ENCODE measurements around the gene AKAP11. TPM values are rescaled to one million over a fixed set of nuclear protein-coding genes. Genes with fewer than 3 reads are reported as not detected.

Gene AKAP11
- total and polyA plus RNA-seq, 2 of the 4 experiments (the other 2 are of a cell fraction), result 8.0 to 19.7 TPM

GRCh38 chr13:42350141-42350540 lies 78.2 kb downstream of the AKAP11 start:
- H3K9me3 ChIP-seq (ENCODE audit: control insufficient read depth, insufficient read depth, low read length), result no peaks in the 10 kb centered on the region
- H4K91ac ChIP-seq (ENCODE audit: insufficient read depth, low read depth, low read length), result no peak overlapping the region
- peaks cover 7% of the 10 kb centered on the region for H3K27me3 ChIP-seq (ENCODE audit: control insufficient read depth, insufficient read depth, low read length)
- H2AK9ac ChIP-seq (replicated peaks; ENCODE audit: low read depth, low read length, poor library complexity), result no peak overlapping the region
- H3K4me3 ChIP-seq (ENCODE audit: insufficient read depth, low read depth, low read length), result no peak overlapping the region
- intact Hi-C loops (cut with micrococcal nuclease) (no loop called here), in situ Hi-C loops (cut with MboI; ENCODE audit: low sequenced_read_pairs) (no loop called here), dilution Hi-C loops (cut with HindIII; ENCODE audit: low sequenced_read_pairs, unreplicated experiment) (no loop called here)
- no peak overlapping the region for H2BK20ac ChIP-seq (ENCODE audit: low read depth, low read length)
- H3K4me1 ChIP-seq (ENCODE audit: control insufficient read depth, insufficient read depth, low read length), result no peaks in the 10 kb centered on the region
- H3K18ac ChIP-seq (ENCODE audit: low read depth, low read length), result no peak overlapping the region
- no peaks in the 10 kb centered on the region for H3K79me1 ChIP-seq (ENCODE audit: low read depth in 1 of 2, low read length in 2 of 2)
- no peak overlapping the region for H3K23ac ChIP-seq (ENCODE audit: low read depth, low read length)
- H2BK15ac ChIP-seq (ENCODE audit: low read depth, low read length), result no peak overlapping the region
- no peaks in the 10 kb centered on the region for H3K36me3 ChIP-seq (ENCODE audit: control insufficient read depth, insufficient read depth, low read length)
- ChIA-PET CTCF (no interaction called here), POLR2A (ENCODE audit: unreplicated experiment) (no interaction called here)
- BruUV-seq (replicated peaks), result no TSS peak
- no peak overlapping the region for H3K9ac ChIP-seq (ENCODE audit: low read depth, low read length)
- no peak overlapping the region for H2BK5ac ChIP-seq (ENCODE audit: low read depth, low read length, poor library complexity, severe bottlenecking)
- ATAC-seq (ENCODE audit: low read depth) (no peak), DNase-seq (no peak)
- H4K5ac ChIP-seq (ENCODE audit: low read depth, low read length), result no peak overlapping the region
- H3K56ac ChIP-seq (ENCODE audit: extremely low read depth, insufficient read depth, low read length), result no peak overlapping the region
- no peak overlapping the region for H3K27ac ChIP-seq (ENCODE audit: insufficient read depth, low read length)
- H3K9me1 ChIP-seq (ENCODE audit: insufficient read depth, low read length), result no peaks in the 10 kb centered on the region
- TF ChIP-seq MAZ (IDR thresholded peaks at IDR 0.05; ENCODE audit: borderline replicate concordance, low read depth, low read length) (no peak), SMC3 (IDR thresholded peaks at IDR 0.05; ENCODE audit: low read depth, low read length) (no peak), RAD21 (IDR thresholded peaks at IDR 0.05; ENCODE audit: low read length) (no peak), RCOR1 (IDR thresholded peaks at IDR 0.05; ENCODE audit: insufficient replicate concordance, low read length) (no peak), POLR2A (IDR thresholded peaks at IDR 0.05; ENCODE audit: low read depth, low read length) (no peak), FOS (IDR thresholded peaks at IDR 0.05; ENCODE audit: low read depth, low read length) (no peak), MAFK (IDR thresholded peaks at IDR 0.05; ENCODE audit: low read depth, low read length) (no peak), CTCF (conservative IDR thresholded peaks at IDR 0.05; ENCODE audit: low read depth, low read length) (no peak)
- no peak overlapping the region for H4K8ac ChIP-seq (ENCODE audit: low read depth in 2 of 2, low read length in 2 of 2)
- no peak overlapping the region for H3K14ac ChIP-seq (replicated peaks; ENCODE audit: low read depth, low read length)
- H2BK120ac ChIP-seq (ENCODE audit: low read depth, low read length), result no peak overlapping the region
- H3K4me2 ChIP-seq (ENCODE audit: low read depth, low read length), result no peak overlapping the region
- no peak overlapping the region for H2AK5ac ChIP-seq (ENCODE audit: low read depth, low read length)
- H3K4ac ChIP-seq (ENCODE audit: low read depth, low read length), result no peak overlapping the region
- no peaks in the 10 kb centered on the region for H4K20me1 ChIP-seq (ENCODE audit: insufficient read depth, low read length)
- no CpG with 5 or more reads among the region's 4 CpGs for WGBS, 2 experiments (ENCODE audit: extremely low coverage in 2 of 2, insufficient read length in 1 of 2)
- no peak overlapping the region for H2AFZ ChIP-seq (replicated peaks; ENCODE audit: low read length, poor library complexity)

Data from IMR-90 (cell line).